GM18519 (cell line): ENCODE measurements around the gene GP1BB.

ENCODE experiments used
- ATAC-seq: cut with Tn5 transposase; IDR thresholded peaks from one replicate; pipeline ENCODE4 v1.9.1; 2021; ENCODE audit warnings: mild to moderate bottlenecking, moderate library complexity; ENCODE audit not compliant: unreplicated experiment, low FRiP score

GP1BB gene

GRCh38 chr22:19739911-19740449 is 16.6 kb downstream of the GP1BB start:
- no peak for ATAC-seq

- no peak for ATAC-seq
Measured at GRCh38 chr22:19740586-19740985, 17.2 kb downstream of the GP1BB start.

- no peak for ATAC-seq
Measured at GRCh38 chr22:19741053-19741452, 17.7 kb downstream of the GP1BB start.

GRCh38 chr22:19742160-19743066 is 19.1 kb downstream of the GP1BB start:
- ATAC-seq: no peak

GRCh38 chr22:19743081-19743480 is 19.7 kb downstream of the GP1BB start:
- no peak for ATAC-seq

GRCh38 chr22:19743651-19744050 is 20.3 kb downstream of the GP1BB start:
- ATAC-seq: no peak

GRCh38 chr22:19744350-19745006 is 21.1 kb downstream of the GP1BB start:
- ATAC-seq: no peak

GRCh38 chr22:19745155-19746101 is 22.1 kb downstream of the GP1BB start:
- ATAC-seq: no peak

- no peak for ATAC-seq
Measured at GRCh38 chr22:19746726-19747125, 23.4 kb downstream of the GP1BB start.

- ATAC-seq: no peak
Measured at GRCh38 chr22:19747551-19747950, 24.2 kb downstream of the GP1BB start.

GRCh38 chr22:19748139-19748538 is 24.8 kb downstream of the GP1BB start:
- no peak for ATAC-seq

- ATAC-seq: no peak
Measured at GRCh38 chr22:19748991-19749664, 25.8 kb downstream of the GP1BB start.

GRCh38 chr22:19749876-19750275 is 26.5 kb downstream of the GP1BB start:
- ATAC-seq: no peak

- ATAC-seq: no peak
Measured at GRCh38 chr22:19750507-19751490, 27.5 kb downstream of the GP1BB start.

- no peak for ATAC-seq
Measured at GRCh38 chr22:19751497-19752245, 28.3 kb downstream of the GP1BB start.

- ATAC-seq: no peak
Measured at GRCh38 chr22:19753090-19753842, 29.9 kb downstream of the GP1BB start.

- ATAC-seq: no peak
Measured at GRCh38 chr22:19753996-19754700, 30.8 kb downstream of the GP1BB start.
